ENCODE data around the gene AQP5. TPM values are rescaled to one million over a fixed set of nuclear protein-coding genes. Genes with fewer than 3 reads are reported as not detected.

AQP5 gene
- total and polyA plus RNA-seq, 2 of the 8 experiments (the other 6 are each of a cell fraction or from before 2014, with no cell fraction given), result 2.5 to 3.2 TPM

GRCh38 chr12:50006280-50006679, 44.6 kb downstream of the AQP5 start (continued):
- TF ChIP-seq, protein P1, sequence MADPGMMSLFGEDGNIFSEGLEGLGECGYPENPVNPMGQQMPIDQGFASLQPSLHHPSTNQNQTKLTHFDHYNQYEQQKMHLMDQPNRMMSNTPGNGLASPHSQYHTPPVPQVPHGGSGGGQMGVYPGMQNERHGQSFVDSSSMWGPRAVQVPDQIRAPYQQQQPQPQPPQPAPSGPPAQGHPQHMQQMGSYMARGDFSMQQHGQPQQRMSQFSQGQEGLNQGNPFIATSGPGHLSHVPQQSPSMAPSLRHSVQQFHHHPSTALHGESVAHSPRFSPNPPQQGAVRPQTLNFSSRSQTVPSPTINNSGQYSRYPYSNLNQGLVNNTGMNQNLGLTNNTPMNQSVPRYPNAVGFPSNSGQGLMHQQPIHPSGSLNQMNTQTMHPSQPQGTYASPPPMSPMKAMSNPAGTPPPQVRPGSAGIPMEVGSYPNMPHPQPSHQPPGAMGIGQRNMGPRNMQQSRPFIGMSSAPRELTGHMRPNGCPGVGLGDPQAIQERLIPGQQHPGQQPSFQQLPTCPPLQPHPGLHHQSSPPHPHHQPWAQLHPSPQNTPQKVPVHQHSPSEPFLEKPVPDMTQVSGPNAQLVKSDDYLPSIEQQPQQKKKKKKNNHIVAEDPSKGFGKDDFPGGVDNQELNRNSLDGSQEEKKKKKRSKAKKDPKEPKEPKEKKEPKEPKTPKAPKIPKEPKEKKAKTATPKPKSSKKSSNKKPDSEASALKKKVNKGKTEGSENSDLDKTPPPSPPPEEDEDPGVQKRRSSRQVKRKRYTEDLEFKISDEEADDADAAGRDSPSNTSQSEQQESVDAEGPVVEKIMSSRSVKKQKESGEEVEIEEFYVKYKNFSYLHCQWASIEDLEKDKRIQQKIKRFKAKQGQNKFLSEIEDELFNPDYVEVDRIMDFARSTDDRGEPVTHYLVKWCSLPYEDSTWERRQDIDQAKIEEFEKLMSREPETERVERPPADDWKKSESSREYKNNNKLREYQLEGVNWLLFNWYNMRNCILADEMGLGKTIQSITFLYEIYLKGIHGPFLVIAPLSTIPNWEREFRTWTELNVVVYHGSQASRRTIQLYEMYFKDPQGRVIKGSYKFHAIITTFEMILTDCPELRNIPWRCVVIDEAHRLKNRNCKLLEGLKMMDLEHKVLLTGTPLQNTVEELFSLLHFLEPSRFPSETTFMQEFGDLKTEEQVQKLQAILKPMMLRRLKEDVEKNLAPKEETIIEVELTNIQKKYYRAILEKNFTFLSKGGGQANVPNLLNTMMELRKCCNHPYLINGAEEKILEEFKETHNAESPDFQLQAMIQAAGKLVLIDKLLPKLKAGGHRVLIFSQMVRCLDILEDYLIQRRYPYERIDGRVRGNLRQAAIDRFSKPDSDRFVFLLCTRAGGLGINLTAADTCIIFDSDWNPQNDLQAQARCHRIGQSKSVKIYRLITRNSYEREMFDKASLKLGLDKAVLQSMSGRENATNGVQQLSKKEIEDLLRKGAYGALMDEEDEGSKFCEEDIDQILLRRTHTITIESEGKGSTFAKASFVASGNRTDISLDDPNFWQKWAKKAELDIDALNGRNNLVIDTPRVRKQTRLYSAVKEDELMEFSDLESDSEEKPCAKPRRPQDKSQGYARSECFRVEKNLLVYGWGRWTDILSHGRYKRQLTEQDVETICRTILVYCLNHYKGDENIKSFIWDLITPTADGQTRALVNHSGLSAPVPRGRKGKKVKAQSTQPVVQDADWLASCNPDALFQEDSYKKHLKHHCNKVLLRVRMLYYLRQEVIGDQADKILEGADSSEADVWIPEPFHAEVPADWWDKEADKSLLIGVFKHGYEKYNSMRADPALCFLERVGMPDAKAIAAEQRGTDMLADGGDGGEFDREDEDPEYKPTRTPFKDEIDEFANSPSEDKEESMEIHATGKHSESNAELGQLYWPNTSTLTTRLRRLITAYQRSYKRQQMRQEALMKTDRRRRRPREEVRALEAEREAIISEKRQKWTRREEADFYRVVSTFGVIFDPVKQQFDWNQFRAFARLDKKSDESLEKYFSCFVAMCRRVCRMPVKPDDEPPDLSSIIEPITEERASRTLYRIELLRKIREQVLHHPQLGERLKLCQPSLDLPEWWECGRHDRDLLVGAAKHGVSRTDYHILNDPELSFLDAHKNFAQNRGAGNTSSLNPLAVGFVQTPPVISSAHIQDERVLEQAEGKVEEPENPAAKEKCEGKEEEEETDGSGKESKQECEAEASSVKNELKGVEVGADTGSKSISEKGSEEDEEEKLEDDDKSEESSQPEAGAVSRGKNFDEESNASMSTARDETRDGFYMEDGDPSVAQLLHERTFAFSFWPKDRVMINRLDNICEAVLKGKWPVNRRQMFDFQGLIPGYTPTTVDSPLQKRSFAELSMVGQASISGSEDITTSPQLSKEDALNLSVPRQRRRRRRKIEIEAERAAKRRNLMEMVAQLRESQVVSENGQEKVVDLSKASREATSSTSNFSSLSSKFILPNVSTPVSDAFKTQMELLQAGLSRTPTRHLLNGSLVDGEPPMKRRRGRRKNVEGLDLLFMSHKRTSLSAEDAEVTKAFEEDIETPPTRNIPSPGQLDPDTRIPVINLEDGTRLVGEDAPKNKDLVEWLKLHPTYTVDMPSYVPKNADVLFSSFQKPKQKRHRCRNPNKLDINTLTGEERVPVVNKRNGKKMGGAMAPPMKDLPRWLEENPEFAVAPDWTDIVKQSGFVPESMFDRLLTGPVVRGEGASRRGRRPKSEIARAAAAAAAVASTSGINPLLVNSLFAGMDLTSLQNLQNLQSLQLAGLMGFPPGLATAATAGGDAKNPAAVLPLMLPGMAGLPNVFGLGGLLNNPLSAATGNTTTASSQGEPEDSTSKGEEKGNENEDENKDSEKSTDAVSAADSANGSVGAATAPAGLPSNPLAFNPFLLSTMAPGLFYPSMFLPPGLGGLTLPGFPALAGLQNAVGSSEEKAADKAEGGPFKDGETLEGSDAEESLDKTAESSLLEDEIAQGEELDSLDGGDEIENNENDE (IDR thresholded peaks at IDR 0.05; ENCODE audit: insufficient replicate concordance, low read length), result no peak
- TF ChIP-seq CREB1 (IDR thresholded peaks at IDR 0.05), result no peak
- TF ChIP-seq, protein P2, sequence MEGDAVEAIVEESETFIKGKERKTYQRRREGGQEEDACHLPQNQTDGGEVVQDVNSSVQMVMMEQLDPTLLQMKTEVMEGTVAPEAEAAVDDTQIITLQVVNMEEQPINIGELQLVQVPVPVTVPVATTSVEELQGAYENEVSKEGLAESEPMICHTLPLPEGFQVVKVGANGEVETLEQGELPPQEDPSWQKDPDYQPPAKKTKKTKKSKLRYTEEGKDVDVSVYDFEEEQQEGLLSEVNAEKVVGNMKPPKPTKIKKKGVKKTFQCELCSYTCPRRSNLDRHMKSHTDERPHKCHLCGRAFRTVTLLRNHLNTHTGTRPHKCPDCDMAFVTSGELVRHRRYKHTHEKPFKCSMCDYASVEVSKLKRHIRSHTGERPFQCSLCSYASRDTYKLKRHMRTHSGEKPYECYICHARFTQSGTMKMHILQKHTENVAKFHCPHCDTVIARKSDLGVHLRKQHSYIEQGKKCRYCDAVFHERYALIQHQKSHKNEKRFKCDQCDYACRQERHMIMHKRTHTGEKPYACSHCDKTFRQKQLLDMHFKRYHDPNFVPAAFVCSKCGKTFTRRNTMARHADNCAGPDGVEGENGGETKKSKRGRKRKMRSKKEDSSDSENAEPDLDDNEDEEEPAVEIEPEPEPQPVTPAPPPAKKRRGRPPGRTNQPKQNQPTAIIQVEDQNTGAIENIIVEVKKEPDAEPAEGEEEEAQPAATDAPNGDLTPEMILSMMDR (IDR thresholded peaks at IDR 0.05; ENCODE audit: control extremely low read depth in 1 of 3, insufficient read depth in 1 of 3, low read depth in 1 of 3, low read length in 3 of 3), result no peak
- TF ChIP-seq POLR2A (IDR thresholded peaks at IDR 0.05; ENCODE audit: control extremely low read depth in 1 of 2, low read depth in 2 of 2, low read length in 2 of 2), result no peak
- no peak for TF ChIP-seq YY1 (IDR thresholded peaks at IDR 0.05; ENCODE audit: low read depth, low read length)
- no peak for TF ChIP-seq BRCA1 (IDR thresholded peaks at IDR 0.05; ENCODE audit: low read depth, low read length)
- TF ChIP-seq EZH2 (IDR thresholded peaks at IDR 0.05; ENCODE audit: low read depth, low read length, severe bottlenecking), result no peak
- TF ChIP-seq CHD2 (IDR thresholded peaks at IDR 0.05; ENCODE audit: low read length), result no peak
- TF ChIP-seq ATF3 (IDR thresholded peaks at IDR 0.05; ENCODE audit: insufficient read depth, low read depth, low read length), result no peak

All from H1 (cell line).